HEK293 (cell line): ENCODE measurements around the gene HSPE1.

ENCODE experiments used
- CTCF ChIA-PET: fragments of 350-600 bp; formaldehyde crosslinking; extraction: SDS; loops from one replicate; lab custom pipeline; 2021; ENCODE audit warnings: antibody characterized with exemption; lab: Yijun Ruan, JAX
- POLR2A ChIA-PET: fragments of 300-600 bp; formaldehyde crosslinking; extraction: SDS; loops from one replicate; lab custom pipeline; 2020; ENCODE audit warnings: antibody characterized with exemption, inconsistent platforms; lab: Yijun Ruan, JAX
- H3K27ac ChIP-seq: fragments of 200-500 bp; sonication (Bioruptor generic); 2 replicates; pipeline ENCODE4 v1.5.1; 2014; ENCODE audit warnings: low read depth, low read length, control low read depth, inconsistent platforms; ENCODE audit errors: extremely low read depth
- H3K36me3 ChIP-seq, 2 experiments: fragments of 200-500 bp in 1 of 2; sonication (Bioruptor generic) in 1 of 2; 1 replicate in 1 of 2; 2 replicates in 1 of 2; pipeline ENCODE4 v1.5.1; 2014 to 2017; ENCODE audit warnings: inconsistent platforms in 2 of 2, low read length in 2 of 2; ENCODE audit not compliant: control insufficient read depth in 2 of 2, insufficient read depth in 1 of 2
- H3K4me1 ChIP-seq: fragments of 200-500 bp; sonication (Bioruptor generic); 2 replicates; pipeline ENCODE4 v1.5.1; 2014; ENCODE audit warnings: mild to moderate bottlenecking, low read length, inconsistent platforms; ENCODE audit not compliant: control insufficient read depth, insufficient read depth
- H3K4me3 ChIP-seq: 2 replicates; pipeline ENCODE4 v1.5.1; 2011; ENCODE audit warnings: low read depth, mild to moderate bottlenecking, control low read depth, low read length, moderate library complexity
- H3K9me3 ChIP-seq: fragments of 200-500 bp; sonication (Bioruptor generic); 2 replicates; pipeline ENCODE4 v1.5.1; 2014; ENCODE audit warnings: low read depth, low read length, inconsistent platforms; ENCODE audit not compliant: control insufficient read depth, insufficient read depth
- GLIS1 ChIP-seq: fragments of 450-650 bp; formaldehyde crosslinking; IDR thresholded peaks from 2 replicates; pipeline ENCODE4 v1.5.1; 2016; ENCODE audit warnings: missing biosample characterization, missing genetic modification characterization
- KLF16 ChIP-seq: fragments of 450-650 bp; formaldehyde crosslinking; IDR thresholded peaks from 2 replicates; pipeline ENCODE4 v1.5.1; 2017; ENCODE audit warnings: missing biosample characterization, missing genetic modification characterization
- PBX3 ChIP-seq: sonication (generic); formaldehyde crosslinking; IDR thresholded peaks from 2 replicates; pipeline ENCODE4 v1.8.1; 2022; ENCODE audit warnings: mild to moderate bottlenecking, moderate library complexity, missing genetic modification reagents
- ZBTB1 ChIP-seq: fragments of 450-650 bp; formaldehyde crosslinking; IDR thresholded peaks from 2 replicates; pipeline ENCODE4 v1.5.1; 2016; ENCODE audit warnings: missing biosample characterization, missing genetic modification characterization
- ZBTB8A ChIP-seq: fragments of 450-650 bp; formaldehyde crosslinking; IDR thresholded peaks from 2 replicates; pipeline ENCODE4 v1.5.1; 2016; ENCODE audit warnings: missing biosample characterization, missing genetic modification characterization
- ZFP3 ChIP-seq: fragments of 450-650 bp; formaldehyde crosslinking; IDR thresholded peaks from 2 replicates; pipeline ENCODE4 v1.5.1; 2016; ENCODE audit warnings: low read depth, missing biosample characterization, missing genetic modification characterization
- ZNF132 ChIP-seq: fragments of 450-650 bp; formaldehyde crosslinking; IDR thresholded peaks from 2 replicates; pipeline ENCODE4 v1.5.1; 2017; ENCODE audit warnings: missing biosample characterization, missing genetic modification characterization, borderline replicate concordance
- ZNF140 ChIP-seq: fragments of 450-650 bp; formaldehyde crosslinking; IDR thresholded peaks from 2 replicates; pipeline ENCODE4 v1.5.1; 2016; ENCODE audit warnings: missing biosample characterization, missing genetic modification characterization
- ZNF16 ChIP-seq: fragments of 450-650 bp; formaldehyde crosslinking; IDR thresholded peaks from 2 replicates; pipeline ENCODE4 v1.5.1; 2016; ENCODE audit warnings: low read depth, missing biosample characterization, missing genetic modification characterization
- ZNF184 ChIP-seq: fragments of 450-650 bp; IDR thresholded peaks from 2 replicates; pipeline ENCODE4 v1.5.1; 2018; ENCODE audit warnings: missing biosample characterization, mild to moderate bottlenecking, missing genetic modification characterization
- ZNF280D ChIP-seq: fragments of 450-650 bp; formaldehyde crosslinking; IDR thresholded peaks from 2 replicates; pipeline ENCODE4 v1.5.1; 2016; ENCODE audit warnings: missing biosample characterization, missing genetic modification characterization
- ZNF561 ChIP-seq: fragments of 450-650 bp; IDR thresholded peaks from 2 replicates; pipeline ENCODE4 v1.5.1; 2018; ENCODE audit warnings: missing biosample characterization, missing genetic modification characterization, borderline replicate concordance
- ZNF624 ChIP-seq: fragments of 450-650 bp; formaldehyde crosslinking; IDR thresholded peaks from 2 replicates; pipeline ENCODE4 v1.5.1; 2017; ENCODE audit warnings: missing biosample characterization, missing genetic modification characterization
- ZNF670 ChIP-seq: fragments of 450-650 bp; formaldehyde crosslinking; IDR thresholded peaks from 2 replicates; pipeline ENCODE4 v1.5.1; 2016; ENCODE audit warnings: missing biosample characterization, missing genetic modification characterization, low read depth
- ZNF707 ChIP-seq: fragments of 450-650 bp; formaldehyde crosslinking; IDR thresholded peaks from 2 replicates; pipeline ENCODE4 v1.5.1; 2016; ENCODE audit warnings: missing biosample characterization, missing genetic modification characterization
- ZNF837 ChIP-seq: fragments of 450-650 bp; formaldehyde crosslinking; IDR thresholded peaks from 2 replicates; pipeline ENCODE4 v1.5.1; 2016; ENCODE audit warnings: missing biosample characterization, missing genetic modification characterization
- TF ChIP-seq, protein P1 (sequence below): fragments of 450-650 bp; formaldehyde crosslinking; IDR thresholded peaks from 2 replicates; pipeline ENCODE4 v1.5.1; 2016; ENCODE audit warnings: missing biosample characterization, missing genetic modification characterization
- TF ChIP-seq, protein P2 (sequence below): fragments of 450-650 bp; formaldehyde crosslinking; IDR thresholded peaks from 2 replicates; pipeline ENCODE4 v1.5.1; 2017; ENCODE audit warnings: missing biosample characterization, missing genetic modification characterization
- TF ChIP-seq, protein P3 (sequence below): fragments of 450-650 bp; IDR thresholded peaks from 2 replicates; pipeline ENCODE4 v1.5.1; 2018; ENCODE audit warnings: missing biosample characterization, missing genetic modification characterization

HSPE1 gene

DNA sequence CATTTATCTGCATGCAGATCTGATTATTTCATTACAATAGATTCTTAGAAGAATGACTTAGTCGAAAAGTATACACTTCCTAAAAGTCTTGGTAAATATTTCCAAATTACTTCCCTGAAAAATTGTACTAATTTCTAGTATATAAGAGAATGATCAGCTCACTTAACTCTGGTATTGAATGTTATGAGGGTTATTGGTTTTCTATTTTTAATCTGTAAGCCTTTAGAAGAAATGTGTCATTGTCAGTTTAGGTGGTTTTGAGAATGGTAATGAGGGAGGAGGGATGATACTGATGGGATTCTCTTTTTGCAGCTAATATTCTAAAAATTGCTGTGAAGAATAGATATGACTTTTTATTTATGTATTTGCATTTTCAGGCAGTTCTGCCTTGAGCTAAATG, 39.6 kb downstream of the HSPE1 start:
- TF ChIP-seq, protein P1, sequence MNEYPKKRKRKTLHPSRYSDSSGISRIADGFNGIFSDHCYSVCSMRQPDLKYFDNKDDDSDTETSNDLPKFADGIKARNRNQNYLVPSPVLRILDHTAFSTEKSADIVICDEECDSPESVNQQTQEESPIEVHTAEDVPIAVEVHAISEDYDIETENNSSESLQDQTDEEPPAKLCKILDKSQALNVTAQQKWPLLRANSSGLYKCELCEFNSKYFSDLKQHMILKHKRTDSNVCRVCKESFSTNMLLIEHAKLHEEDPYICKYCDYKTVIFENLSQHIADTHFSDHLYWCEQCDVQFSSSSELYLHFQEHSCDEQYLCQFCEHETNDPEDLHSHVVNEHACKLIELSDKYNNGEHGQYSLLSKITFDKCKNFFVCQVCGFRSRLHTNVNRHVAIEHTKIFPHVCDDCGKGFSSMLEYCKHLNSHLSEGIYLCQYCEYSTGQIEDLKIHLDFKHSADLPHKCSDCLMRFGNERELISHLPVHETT = no peak
- TF ChIP-seq ZNF624 (tag by site-specific recombination) (no peak), ZNF184 (no peak), GLIS1 (no peak), ZNF707 (tag by site-specific recombination) (no peak), KLF16 (tag by site-specific recombination) (no peak), PBX3 (CRISPR knock-in tag) (no peak), ZNF837 (tag by site-specific recombination) (no peak), ZFP3 (tag by site-specific recombination) (no peak)
- H3K4me1 ChIP-seq = no peaks in the 10 kb centered on the region
- ChIA-PET CTCF (interaction anchor here (0.9 kb wide), 1 partner anchor 167 kb away, joined by 3 read pairs; no protein-coding TSS in a partner anchor), POLR2A (no interaction called here)
- no peaks in the 10 kb centered on the region for H3K9me3 ChIP-seq
- no peak overlapping the region for H3K4me3 ChIP-seq
- H3K27ac ChIP-seq = no peak overlapping the region
- peaks cover 62 to 72% of the 10 kb centered on the region in 2 experiments for H3K36me3 ChIP-seq

GRCh38 chr2:197543206-197543605, 43.0 kb downstream of the HSPE1 start:
- H3K9me3 ChIP-seq = no peaks in the 10 kb centered on the region
- no peaks in the 10 kb centered on the region for H3K4me1 ChIP-seq
- CTCF ChIA-PET = interaction anchor here (0.6 to 0.8 kb wide), 2 partner anchors 111 to 443 kb away, joined by 3 read pairs; no protein-coding TSS in a partner anchor
- peaks cover 45 to 56% of the 10 kb centered on the region in 2 experiments for H3K36me3 ChIP-seq
- TF ChIP-seq ZNF670 (tag by site-specific recombination) = no peak
- POLR2A ChIA-PET = no interaction called here
- no peak overlapping the region for H3K27ac ChIP-seq
- no peak overlapping the region for H3K4me3 ChIP-seq

DNA sequence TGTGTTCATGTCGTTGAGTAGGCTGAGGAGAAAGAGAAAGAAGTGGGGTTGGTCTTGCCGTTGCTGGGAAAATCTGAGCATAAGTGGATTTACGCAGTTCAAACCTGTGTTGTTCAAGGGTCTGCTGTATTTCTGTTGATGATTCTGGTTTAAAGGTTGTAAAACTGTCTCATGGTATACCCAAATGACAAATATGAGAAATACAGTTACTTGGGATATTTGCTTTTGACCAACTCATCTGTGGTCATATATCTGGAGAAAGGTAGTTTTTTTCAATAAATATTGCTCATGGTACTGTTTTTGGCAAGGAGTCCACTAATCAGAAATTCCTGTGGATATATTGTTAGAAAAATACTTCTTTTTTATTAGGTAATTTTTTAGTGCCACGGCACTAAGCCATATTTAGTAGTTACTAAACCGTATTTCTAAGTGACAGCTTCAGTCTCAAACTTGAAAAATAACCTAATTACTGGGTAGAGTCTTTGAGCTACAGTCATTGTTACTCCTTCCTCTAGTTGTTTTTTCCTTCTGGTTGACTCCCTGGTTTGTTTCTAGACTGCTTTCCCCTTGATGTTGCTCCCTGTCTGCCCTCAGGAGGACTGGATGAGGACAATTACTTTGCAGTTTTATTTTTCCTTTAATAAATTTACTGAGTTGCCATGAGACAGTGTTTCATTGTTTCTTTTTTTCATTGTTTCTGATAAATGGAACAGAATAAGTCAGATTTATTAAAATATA, 47.2 kb downstream of the HSPE1 start:
- ChIA-PET POLR2A (no interaction called here), CTCF (interaction anchor here (0.7 kb wide), 1 partner anchor 162 kb away, joined by 3 read pairs; no protein-coding TSS in a partner anchor)
- Histone ChIP-seq H3K4me3 (no peak overlapping the region), H3K36me3 (peaks cover 35 to 62% of the 10 kb centered on the region in 2 experiments), H3K27ac (no peak overlapping the region), H3K9me3 (no peaks in the 10 kb centered on the region), H3K4me1 (no peaks in the 10 kb centered on the region)
- TF ChIP-seq ZBTB8A (tag by site-specific recombination) = no peak
- TF ChIP-seq, protein P2, sequence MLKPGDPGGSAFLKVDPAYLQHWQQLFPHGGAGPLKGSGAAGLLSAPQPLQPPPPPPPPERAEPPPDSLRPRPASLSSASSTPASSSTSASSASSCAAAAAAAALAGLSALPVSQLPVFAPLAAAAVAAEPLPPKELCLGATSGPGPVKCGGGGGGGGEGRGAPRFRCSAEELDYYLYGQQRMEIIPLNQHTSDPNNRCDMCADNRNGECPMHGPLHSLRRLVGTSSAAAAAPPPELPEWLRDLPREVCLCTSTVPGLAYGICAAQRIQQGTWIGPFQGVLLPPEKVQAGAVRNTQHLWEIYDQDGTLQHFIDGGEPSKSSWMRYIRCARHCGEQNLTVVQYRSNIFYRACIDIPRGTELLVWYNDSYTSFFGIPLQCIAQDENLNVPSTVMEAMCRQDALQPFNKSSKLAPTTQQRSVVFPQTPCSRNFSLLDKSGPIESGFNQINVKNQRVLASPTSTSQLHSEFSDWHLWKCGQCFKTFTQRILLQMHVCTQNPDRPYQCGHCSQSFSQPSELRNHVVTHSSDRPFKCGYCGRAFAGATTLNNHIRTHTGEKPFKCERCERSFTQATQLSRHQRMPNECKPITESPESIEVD (tag by site-specific recombination) = peak; percentile 53

DNA sequence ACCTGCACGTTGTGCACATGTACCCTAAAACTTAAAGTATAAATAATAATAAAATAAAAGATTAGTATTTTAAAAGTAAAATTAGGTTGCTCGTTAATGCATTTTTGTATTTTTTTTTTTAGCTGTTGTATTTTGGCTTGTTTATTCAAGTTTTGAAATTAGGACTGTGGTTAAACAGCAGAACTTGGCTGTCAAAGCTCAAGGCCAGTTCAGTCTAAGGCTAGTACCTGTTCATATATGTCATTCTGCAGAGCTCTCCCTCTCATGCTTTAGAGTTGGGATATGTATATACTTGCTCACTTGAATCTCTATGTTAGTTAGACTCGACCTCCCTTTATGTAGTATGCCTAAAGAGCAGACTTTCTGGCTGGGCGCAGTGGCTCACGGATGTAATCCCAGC, 48.4 kb downstream of the HSPE1 start:
- ChIA-PET CTCF (no interaction called here), POLR2A (interaction anchor here (1.7 kb wide), 1 partner anchor 33 kb away, joined by 3 read pairs; the partner anchor contains the start of gene MOB4)
- peaks cover 23 to 54% of the 10 kb centered on the region in 2 experiments for H3K36me3 ChIP-seq
- TF ChIP-seq ZNF561 (tag by site-specific recombination) (no peak), ZNF16 (no peak), ZNF140 (tag by site-specific recombination) (no peak), ZNF132 (tag by site-specific recombination) (no peak), ZNF280D (tag by site-specific recombination) (no peak), ZBTB1 (tag by site-specific recombination) (no peak)
- TF ChIP-seq, protein P3, sequence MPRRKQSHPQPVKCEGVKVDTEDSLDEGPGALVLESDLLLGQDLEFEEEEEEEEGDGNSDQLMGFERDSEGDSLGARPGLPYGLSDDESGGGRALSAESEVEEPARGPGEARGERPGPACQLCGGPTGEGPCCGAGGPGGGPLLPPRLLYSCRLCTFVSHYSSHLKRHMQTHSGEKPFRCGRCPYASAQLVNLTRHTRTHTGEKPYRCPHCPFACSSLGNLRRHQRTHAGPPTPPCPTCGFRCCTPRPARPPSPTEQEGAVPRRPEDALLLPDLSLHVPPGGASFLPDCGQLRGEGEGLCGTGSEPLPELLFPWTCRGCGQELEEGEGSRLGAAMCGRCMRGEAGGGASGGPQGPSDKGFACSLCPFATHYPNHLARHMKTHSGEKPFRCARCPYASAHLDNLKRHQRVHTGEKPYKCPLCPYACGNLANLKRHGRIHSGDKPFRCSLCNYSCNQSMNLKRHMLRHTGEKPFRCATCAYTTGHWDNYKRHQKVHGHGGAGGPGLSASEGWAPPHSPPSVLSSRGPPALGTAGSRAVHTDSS (tag by site-specific recombination) = no peak

More for the DNA sequence above, 48.4 kb downstream of the HSPE1 start:
- no peak overlapping the region for H3K4me3 ChIP-seq
- no peak overlapping the region for H3K27ac ChIP-seq
- no peaks in the 10 kb centered on the region for H3K4me1 ChIP-seq
- H3K9me3 ChIP-seq = no peaks in the 10 kb centered on the region
